ENCODE data around the gene BANF2.

BANF2 gene

DNA sequence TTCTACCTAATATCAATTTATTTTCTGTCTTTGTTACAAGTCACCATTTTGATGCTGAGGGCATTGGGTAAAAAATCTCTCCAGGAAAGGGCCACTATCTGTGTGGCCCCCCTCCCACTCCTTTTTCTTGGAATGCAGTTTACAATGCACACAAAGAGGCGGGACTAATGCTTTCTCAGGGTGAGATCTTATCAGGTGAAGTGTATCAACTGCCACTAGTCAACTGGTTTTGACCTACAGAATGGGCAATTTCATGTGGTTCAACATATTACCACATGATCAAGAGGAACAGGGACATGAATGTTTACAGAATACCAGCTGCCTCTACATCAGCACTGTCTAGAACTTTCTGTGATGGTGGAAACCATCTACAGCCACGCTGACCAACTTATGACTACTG lies 21.5 kb upstream of the BANF2 start:
- TF ChIP-seq, protein P1, sequence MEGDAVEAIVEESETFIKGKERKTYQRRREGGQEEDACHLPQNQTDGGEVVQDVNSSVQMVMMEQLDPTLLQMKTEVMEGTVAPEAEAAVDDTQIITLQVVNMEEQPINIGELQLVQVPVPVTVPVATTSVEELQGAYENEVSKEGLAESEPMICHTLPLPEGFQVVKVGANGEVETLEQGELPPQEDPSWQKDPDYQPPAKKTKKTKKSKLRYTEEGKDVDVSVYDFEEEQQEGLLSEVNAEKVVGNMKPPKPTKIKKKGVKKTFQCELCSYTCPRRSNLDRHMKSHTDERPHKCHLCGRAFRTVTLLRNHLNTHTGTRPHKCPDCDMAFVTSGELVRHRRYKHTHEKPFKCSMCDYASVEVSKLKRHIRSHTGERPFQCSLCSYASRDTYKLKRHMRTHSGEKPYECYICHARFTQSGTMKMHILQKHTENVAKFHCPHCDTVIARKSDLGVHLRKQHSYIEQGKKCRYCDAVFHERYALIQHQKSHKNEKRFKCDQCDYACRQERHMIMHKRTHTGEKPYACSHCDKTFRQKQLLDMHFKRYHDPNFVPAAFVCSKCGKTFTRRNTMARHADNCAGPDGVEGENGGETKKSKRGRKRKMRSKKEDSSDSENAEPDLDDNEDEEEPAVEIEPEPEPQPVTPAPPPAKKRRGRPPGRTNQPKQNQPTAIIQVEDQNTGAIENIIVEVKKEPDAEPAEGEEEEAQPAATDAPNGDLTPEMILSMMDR (conservative IDR thresholded peaks at IDR 0.05; ENCODE audit: low read depth, low read length) = no peak
- H3K4me3 ChIP-seq (ENCODE audit: low read depth, low read length) = no peak overlapping the region
- DNase-seq (ENCODE audit: low read depth) = no peak

DNA sequence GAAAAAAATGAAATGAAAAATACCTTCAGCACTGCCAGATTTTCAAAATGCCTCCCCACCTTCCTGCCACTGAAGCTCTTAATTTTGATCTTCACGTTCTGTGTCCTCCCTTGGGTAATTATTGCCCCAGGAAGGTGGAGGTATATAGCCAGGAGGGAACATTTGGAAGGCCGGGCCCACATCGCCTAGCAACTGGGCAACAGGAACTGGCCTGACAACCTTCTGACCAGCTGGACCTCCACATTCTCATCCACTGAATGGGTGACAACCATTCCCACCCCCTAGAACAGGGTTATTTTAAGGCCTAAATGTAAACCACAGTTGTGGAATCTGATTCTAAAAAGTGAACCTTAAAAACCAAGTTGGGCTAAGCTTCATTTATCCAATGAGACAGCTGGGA lies 20.9 kb upstream of the BANF2 start:
- TF ChIP-seq, protein P1 (conservative IDR thresholded peaks at IDR 0.05; ENCODE audit: low read depth, low read length) = no peak
- H3K4me3 ChIP-seq (ENCODE audit: low read depth, low read length) = no peak overlapping the region
- DNase-seq (ENCODE audit: low read depth) = no peak

- peak; percentile 76 for DNase-seq (ENCODE audit: low read depth)
- TF ChIP-seq, protein P1 (conservative IDR thresholded peaks at IDR 0.05; ENCODE audit: low read depth, low read length) = no peak
- peak overlapping the region; percentile 90 for H3K4me3 ChIP-seq (ENCODE audit: low read depth, low read length)
Observed at GRCh38 chr20:17679941-17680835, 19.6 kb upstream of the BANF2 start.

DNA sequence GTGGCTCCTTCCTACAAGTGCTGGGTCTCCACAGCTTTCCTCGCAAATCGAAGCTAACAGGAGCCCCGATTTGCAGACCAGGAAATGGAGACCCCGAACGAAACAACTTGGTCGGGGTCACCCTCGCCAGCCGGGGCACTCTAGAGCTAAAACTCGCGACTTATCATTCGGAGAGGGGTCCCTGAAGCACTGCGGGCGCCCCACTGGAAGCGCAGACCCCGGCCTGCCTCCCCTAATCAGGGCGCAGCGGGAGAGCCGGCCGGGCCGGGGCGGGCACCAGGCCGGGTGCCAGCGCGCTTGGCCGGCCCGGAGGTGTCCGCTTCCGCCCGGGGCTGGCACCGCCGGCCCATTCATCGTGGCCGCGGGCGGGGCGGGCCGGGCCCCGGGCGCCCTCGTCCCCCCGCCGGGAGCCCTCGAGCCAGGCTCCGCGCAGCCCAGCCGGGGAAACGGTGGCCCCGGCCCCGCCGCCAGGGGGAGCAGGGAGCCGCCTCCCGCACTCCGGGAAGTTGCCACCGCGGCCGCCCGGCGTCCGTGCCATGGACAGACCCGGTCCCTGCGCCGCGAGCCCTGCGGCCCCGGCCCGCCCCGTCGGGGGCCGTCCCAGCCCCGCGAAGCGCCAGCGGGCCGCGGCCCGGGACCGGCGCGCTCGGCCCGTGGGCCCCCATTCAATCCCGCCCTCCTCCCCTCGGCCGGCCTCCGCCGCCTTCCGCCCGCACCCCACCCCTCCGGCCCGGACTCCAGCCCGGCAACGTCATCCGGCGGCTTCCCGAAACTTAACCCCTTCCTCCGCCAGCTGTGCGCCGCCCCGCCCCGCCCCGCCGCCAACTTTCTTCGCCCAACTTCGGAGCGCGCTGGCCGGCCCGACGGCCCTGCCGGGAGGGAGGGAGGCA lies 18.7 kb upstream of the BANF2 start:
- TF ChIP-seq, protein P1 (conservative IDR thresholded peaks at IDR 0.05; ENCODE audit: low read depth, low read length) = peak; percentile 52

GRCh38 chr20:17681726-17682102 lies 18.1 kb upstream of the BANF2 start:
- H3K4me3 ChIP-seq (ENCODE audit: low read depth, low read length) = peak overlapping the region; percentile 90
- DNase-seq (ENCODE audit: low read depth) = no peak
- TF ChIP-seq, protein P1 (conservative IDR thresholded peaks at IDR 0.05; ENCODE audit: low read depth, low read length) = no peak

More for the DNA sequence above, 18.7 kb upstream of the BANF2 start:
- peak overlapping the region; percentile 90 for H3K4me3 ChIP-seq (ENCODE audit: low read depth, low read length)
- peak; percentile 75 for DNase-seq (ENCODE audit: low read depth)

- H3K4me3 ChIP-seq (ENCODE audit: low read depth, low read length) = peak within 1 kb of the TSS; percentile 90
- peak; percentile 99 for DNase-seq (ENCODE audit: low read depth)
- TF ChIP-seq, protein P1 (conservative IDR thresholded peaks at IDR 0.05; ENCODE audit: low read depth, low read length) = peak; percentile 84
Observed at GRCh38 chr20:17682103-17682888, 17.5 kb upstream of the BANF2 start, which contains the start of gene RRBP1. RRBP1 (minus strand) TSS chr20:17682242; CDS start chr20:17660507, 21,735 bp downstream.

All from choroid plexus epithelial cell (primary cell).